ENCODE data around the gene GTPBP6. TPM values are rescaled to one million over a fixed set of nuclear protein-coding genes. Genes with fewer than 3 reads are reported as not detected.

The GTPBP6 gene
- total and polyA plus RNA-seq, 2 experiments from 2014 or later: 40.7 to 69.2 TPM

Other genes starting within 250 kb of the GTPBP6 start
- gene PLCXD1, start 37.4 kb downstream of the GTPBP6 start, total RNA-seq: 34.1 and 40.1 TPM in 2 replicates
- gene PLCXD1, start 37.4 kb downstream of the GTPBP6 start, polyA plus RNA-seq: 22.0 and 25.7 TPM in 2 replicates
- 13.0 and 24.3 TPM in 2 replicates for gene PPP2R3B, start 68.1 kb upstream of the GTPBP6 start, total RNA-seq
- 21.1 and 22.4 TPM in 2 replicates for gene PPP2R3B, start 68.1 kb upstream of the GTPBP6 start, polyA plus RNA-seq

Data from hepatocyte (in vitro differentiated cells).